Smooth muscle cell (in vitro differentiated cells): ENCODE results near the gene TPSAB1. TPM values are rescaled to one million over a fixed set of nuclear protein-coding genes. Genes with fewer than 3 reads are reported as not detected.
"Not testable (repeated sequence)": the region's sequence is repeated elsewhere in the genome, so short reads cannot be mapped to it uniquely, and the experiment has no call there.

Experiments used
- DNase-seq: peaks from one replicate; lab custom pipeline; 2025; ENCODE audit not compliant: unreplicated experiment; lab: John Stamatoyannopoulos, UW
- H2AFZ ChIP-seq: fragments of 200-600 bp; sonication (generic); 2 replicates; pipeline ENCODE4 v1.6.0; 2016; ENCODE audit warnings: antibody characterized with exemption, low read depth, mild to moderate bottlenecking
- H3F3A ChIP-seq: fragments of 200-600 bp; sonication (generic); 2 replicates; pipeline ENCODE4 v1.6.0; 2017; ENCODE audit warnings: antibody characterized with exemption, low read depth
- H3K27ac ChIP-seq: fragments of 200-600 bp; sonication (generic); 2 replicates; pipeline ENCODE4 v1.5.1; 2016; ENCODE audit warnings: low read depth, mild to moderate bottlenecking
- H3K27me3 ChIP-seq: fragments of 200-600 bp; sonication (generic); 2 replicates; pipeline ENCODE4 v1.6.1; 2016; ENCODE audit warnings: low read depth, mild to moderate bottlenecking
- H3K36me3 ChIP-seq: fragments of 200-600 bp; sonication (generic); 2 replicates; pipeline ENCODE4 v1.5.1; 2016; ENCODE audit warnings: low read depth
- H3K4me1 ChIP-seq: fragments of 200-600 bp; sonication (generic); 2 replicates; pipeline ENCODE4 v1.5.1; 2016; ENCODE audit warnings: low read depth
- H3K4me2 ChIP-seq: fragments of 200-600 bp; sonication (generic); 2 replicates; pipeline ENCODE4 v1.6.0; 2016; ENCODE audit warnings: mild to moderate bottlenecking
- H3K4me3 ChIP-seq: fragments of 200-600 bp; sonication (generic); 2 replicates; pipeline ENCODE4 v1.5.1; 2016; ENCODE audit warnings: mild to moderate bottlenecking
- H3K79me2 ChIP-seq: fragments of 200-600 bp; sonication (generic); 2 replicates; pipeline ENCODE4 v1.6.0; 2016; ENCODE audit warnings: low read depth, mild to moderate bottlenecking
- H3K9ac ChIP-seq: fragments of 200-600 bp; sonication (generic); 2 replicates; pipeline ENCODE4 v1.6.0; 2016; ENCODE audit warnings: low read depth
- H3K9me3 ChIP-seq: fragments of 200-600 bp; sonication (generic); replicated peaks from 2 replicates; pipeline ENCODE4 v1.5.1; 2016; ENCODE audit warnings: low read depth
- H4K20me1 ChIP-seq: fragments of 200-600 bp; sonication (generic); 2 replicates; pipeline ENCODE4 v1.6.0; 2016; ENCODE audit warnings: low read depth
- WGBS: methylation state at CpG from one replicate; pipeline ENCODE4 v1.1.7; 2016; ENCODE audit warnings: low lambda C conversion rate; 5-methylcytosine and 5-hydroxymethylcytosine counted together
- polyA plus RNA-seq: library from polyadenylated mRNA; unstranded; fragments of >200 nt; fragmentation: Nextera tagmentation; extraction: Ambion mirVana; gene quantifications from 2 replicates; pipeline ENCODE4 v1.2.1, GENCODE V29; 2016
- total RNA-seq: library from RNA; depleted of rRNA; stranded (reverse); fragments of >200 nt; gene quantifications from 2 replicates; pipeline ENCODE4 v1.2.3, GENCODE V29; 2014
- TF ChIP-seq, protein P1 (sequence below): fragments of 200-600 bp; sonication (generic); IDR thresholded peaks from 2 replicates; pipeline ENCODE4 v1.5.1; 2017; ENCODE audit warnings: borderline replicate concordance, mild to moderate bottlenecking, antibody characterized with exemption; ENCODE audit not compliant: insufficient read depth, poor library complexity, severe bottlenecking

Gene TPSAB1
- total and polyA plus RNA-seq, 2 experiments from 2014 or later, result not detected

- WGBS, result 84% methylated on average over 10 of the region's 10 CpGs
- Histone ChIP-seq H3K4me2 (no peak within 1 kb of the TSS), H3F3A (no peaks in the 10 kb centered on the region), H2AFZ (no peak within 1 kb of the TSS), H3K27me3 (no peaks in the 10 kb centered on the region), H3K27ac (no peak within 1 kb of the TSS), H3K4me1 (no peaks in the 10 kb centered on the region), H3K4me3 (no peak within 1 kb of the TSS), H3K9ac (no peak within 1 kb of the TSS), H3K79me2 (no peaks in the 10 kb centered on the region), H3K9me3 (no peaks in the 10 kb centered on the region), H3K36me3 (no peaks in the 10 kb centered on the region), H4K20me1 (no peaks in the 10 kb centered on the region)
- TF ChIP-seq, protein P1, sequence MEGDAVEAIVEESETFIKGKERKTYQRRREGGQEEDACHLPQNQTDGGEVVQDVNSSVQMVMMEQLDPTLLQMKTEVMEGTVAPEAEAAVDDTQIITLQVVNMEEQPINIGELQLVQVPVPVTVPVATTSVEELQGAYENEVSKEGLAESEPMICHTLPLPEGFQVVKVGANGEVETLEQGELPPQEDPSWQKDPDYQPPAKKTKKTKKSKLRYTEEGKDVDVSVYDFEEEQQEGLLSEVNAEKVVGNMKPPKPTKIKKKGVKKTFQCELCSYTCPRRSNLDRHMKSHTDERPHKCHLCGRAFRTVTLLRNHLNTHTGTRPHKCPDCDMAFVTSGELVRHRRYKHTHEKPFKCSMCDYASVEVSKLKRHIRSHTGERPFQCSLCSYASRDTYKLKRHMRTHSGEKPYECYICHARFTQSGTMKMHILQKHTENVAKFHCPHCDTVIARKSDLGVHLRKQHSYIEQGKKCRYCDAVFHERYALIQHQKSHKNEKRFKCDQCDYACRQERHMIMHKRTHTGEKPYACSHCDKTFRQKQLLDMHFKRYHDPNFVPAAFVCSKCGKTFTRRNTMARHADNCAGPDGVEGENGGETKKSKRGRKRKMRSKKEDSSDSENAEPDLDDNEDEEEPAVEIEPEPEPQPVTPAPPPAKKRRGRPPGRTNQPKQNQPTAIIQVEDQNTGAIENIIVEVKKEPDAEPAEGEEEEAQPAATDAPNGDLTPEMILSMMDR, result no peak
- no peak for DNase-seq
Observed at GRCh38 chr16:1225051-1225451, 15.5 kb upstream of the TPSAB1 start, which contains the start of gene TPSG1. Gene TPSG1, minus strand, starts transcription at chr16:1225268. Its CDS starts 16 bp downstream, at chr16:1225252.

DNA sequence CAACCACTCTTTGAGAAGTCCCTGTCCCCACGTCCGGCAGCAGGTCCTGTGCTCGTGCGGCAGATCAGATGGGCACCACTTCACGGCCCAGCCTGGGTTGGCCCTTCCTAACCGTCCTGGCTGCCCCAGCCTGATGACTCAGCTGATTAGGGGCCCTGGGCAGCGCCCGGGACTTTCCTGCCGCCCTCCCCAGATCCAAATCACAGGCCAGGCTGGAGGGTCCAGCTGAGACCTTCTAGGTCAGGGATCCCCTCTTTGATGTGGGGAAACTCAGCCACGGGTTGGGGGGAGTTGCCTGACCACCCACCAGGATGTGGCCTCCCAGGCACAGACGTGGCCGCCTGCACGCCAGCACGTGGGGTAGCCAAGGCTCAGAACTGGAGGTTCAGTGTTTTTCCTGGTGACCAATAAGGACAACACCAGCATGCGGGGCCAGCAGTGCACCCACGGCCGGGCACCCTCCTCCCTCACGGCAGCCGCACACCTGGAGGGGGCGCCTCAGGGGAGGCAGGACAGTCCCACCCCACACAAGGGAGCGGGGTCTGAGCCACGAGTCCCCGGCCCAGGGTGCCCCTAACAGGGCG lies 14.7 kb upstream of the TPSAB1 start:
- not testable (repeated sequence) for H3K4me1 ChIP-seq, H3K27me3 ChIP-seq, H2AFZ ChIP-seq, H3K27ac ChIP-seq, H3K9ac ChIP-seq, H4K20me1 ChIP-seq, H3K4me2 ChIP-seq, H3K79me2 ChIP-seq, H3K9me3 ChIP-seq, DNase-seq, H3K36me3 ChIP-seq, H3K4me3 ChIP-seq, H3F3A ChIP-seq
- 75% methylated on average over 24 of the region's 24 CpGs for WGBS

DNA sequence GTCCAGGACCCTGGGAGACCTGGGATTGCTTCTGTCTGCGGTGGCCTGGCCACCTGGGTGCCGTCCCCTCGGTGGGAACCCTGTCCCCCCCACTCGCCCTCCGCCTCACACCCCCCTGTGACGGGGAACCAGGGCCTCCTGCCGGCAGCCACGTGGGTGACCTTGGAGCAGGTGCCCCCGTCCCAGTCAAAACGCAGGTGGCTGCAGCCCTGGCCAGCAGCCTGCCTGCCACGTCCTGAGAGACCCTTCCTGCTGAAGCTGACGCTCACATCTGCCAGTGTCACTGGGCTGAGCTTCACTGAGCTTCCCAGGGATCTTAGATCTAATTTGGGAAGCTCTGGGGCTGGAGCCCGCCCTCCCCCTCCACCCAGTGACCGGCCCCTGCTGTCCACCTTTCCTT lies 13.8 kb upstream of the TPSAB1 start:
- not testable (repeated sequence) for H2AFZ ChIP-seq, H3K4me1 ChIP-seq, H3K27ac ChIP-seq, DNase-seq, H3K4me2 ChIP-seq, H4K20me1 ChIP-seq, H3K27me3 ChIP-seq, H3K36me3 ChIP-seq, H3K79me2 ChIP-seq, H3K9ac ChIP-seq, H3F3A ChIP-seq, H3K4me3 ChIP-seq, H3K9me3 ChIP-seq
- 78% methylated on average over 14 of the region's 14 CpGs for WGBS

GRCh38 chr16:1228227-1228626 lies 12.3 kb upstream of the TPSAB1 start:
- not testable (repeated sequence) for H3K79me2 ChIP-seq, H3F3A ChIP-seq, H3K27me3 ChIP-seq, H3K4me2 ChIP-seq, H3K27ac ChIP-seq, H3K36me3 ChIP-seq, H4K20me1 ChIP-seq, H3K4me3 ChIP-seq, H3K4me1 ChIP-seq, H3K9ac ChIP-seq, H3K9me3 ChIP-seq, H2AFZ ChIP-seq, DNase-seq
- 94% methylated on average over 6 of the region's 7 CpGs for WGBS

DNA sequence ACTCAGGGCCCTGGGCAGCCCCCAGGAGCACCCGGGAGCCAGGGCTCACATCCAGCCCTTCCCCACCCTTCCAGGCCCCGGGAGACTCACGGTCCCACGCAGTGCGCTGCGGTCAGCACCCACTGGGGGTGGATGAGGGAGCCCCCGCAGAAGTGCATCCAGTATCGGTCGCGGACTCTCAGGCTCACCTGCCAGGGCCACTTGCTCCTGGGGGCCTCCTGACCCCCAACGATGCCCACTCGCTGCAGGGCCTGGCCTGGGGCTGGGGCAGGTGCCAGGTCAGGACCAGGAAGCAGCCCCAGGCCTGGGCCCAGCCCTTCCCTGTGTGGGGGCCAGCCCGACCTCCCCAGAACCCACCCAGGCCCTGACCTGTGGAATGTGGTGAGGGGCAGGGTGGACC lies 11.0 kb upstream of the TPSAB1 start:
- not testable (repeated sequence) for H3K36me3 ChIP-seq, H3K79me2 ChIP-seq, H3K4me3 ChIP-seq, H3F3A ChIP-seq, H3K27me3 ChIP-seq, H2AFZ ChIP-seq, H3K9ac ChIP-seq, DNase-seq, H3K9me3 ChIP-seq, H3K4me1 ChIP-seq, H3K4me2 ChIP-seq, H4K20me1 ChIP-seq, H3K27ac ChIP-seq
- WGBS, result 94% methylated on average over 11 of the region's 13 CpGs

DNA sequence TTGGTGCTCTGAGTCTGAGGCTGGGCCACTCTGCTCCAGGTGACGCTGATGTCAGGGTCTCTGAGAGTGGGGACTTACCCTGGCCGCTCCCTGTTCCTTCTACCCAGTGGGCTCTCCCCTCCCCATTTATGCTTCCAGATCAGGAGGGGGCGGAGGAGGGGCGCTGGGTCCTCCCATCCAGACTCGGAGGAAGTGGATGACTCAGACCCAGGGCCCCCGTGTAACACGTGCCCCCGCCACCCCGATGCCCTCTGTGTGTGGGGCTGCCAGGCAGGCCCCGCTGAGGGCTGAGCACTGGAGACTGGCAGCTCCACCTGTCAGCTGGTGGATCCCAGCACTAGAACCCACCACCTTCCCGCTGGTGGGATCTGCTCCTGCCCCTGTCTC lies 10.4 kb upstream of the TPSAB1 start, which contains the start of gene TPSB2:
TPSB2 (minus strand) TSS at position 101 of the 387 bp plus-strand sequence. CDS start 233 bp downstream, outside the sequence.
- not testable (repeated sequence) for H4K20me1 ChIP-seq, H3K36me3 ChIP-seq, H3K27me3 ChIP-seq, H3K9ac ChIP-seq, H3K4me1 ChIP-seq, H2AFZ ChIP-seq, H3K4me3 ChIP-seq, H3K79me2 ChIP-seq, H3F3A ChIP-seq, H3K9me3 ChIP-seq, H3K27ac ChIP-seq, H3K4me2 ChIP-seq, DNase-seq
- 100% methylated on average over 1 of the region's 11 CpGs for WGBS

GRCh38 chr16:1230471-1231212 lies 9.9 kb upstream of the TPSAB1 start:
- not testable (repeated sequence) for H4K20me1 ChIP-seq, H3K79me2 ChIP-seq, H3K4me2 ChIP-seq, H3K27ac ChIP-seq, DNase-seq, H3K27me3 ChIP-seq, H3K4me1 ChIP-seq, H2AFZ ChIP-seq, H3K9ac ChIP-seq, H3K9me3 ChIP-seq, H3K36me3 ChIP-seq, H3F3A ChIP-seq, H3K4me3 ChIP-seq
- WGBS, result 92% methylated on average over 15 of the region's 17 CpGs

- H3K4me1 ChIP-seq, H3K79me2 ChIP-seq, DNase-seq, H3F3A ChIP-seq, H4K20me1 ChIP-seq, H3K9me3 ChIP-seq, H3K4me2 ChIP-seq, H3K27me3 ChIP-seq, H3K9ac ChIP-seq, H2AFZ ChIP-seq, H3K36me3 ChIP-seq, H3K27ac ChIP-seq, H3K4me3 ChIP-seq: not testable (repeated sequence)
- WGBS, result 92% methylated on average over 2 of the region's 7 CpGs
Observed at GRCh38 chr16:1231301-1231700, 9.2 kb upstream of the TPSAB1 start.
